HEK293 (cell line): ENCODE measurements around the gene NRROS.

Source experiments
- CTCF ChIA-PET: fragments of 350-600 bp; formaldehyde crosslinking; extraction: SDS; loops from one replicate; lab custom pipeline; 2021; ENCODE audit warnings: antibody characterized with exemption; lab: Yijun Ruan, JAX
- POLR2A ChIA-PET: fragments of 300-600 bp; formaldehyde crosslinking; extraction: SDS; loops from one replicate; lab custom pipeline; 2020; ENCODE audit warnings: antibody characterized with exemption, inconsistent platforms; lab: Yijun Ruan, JAX
- H3K27ac ChIP-seq: fragments of 200-500 bp; sonication (Bioruptor generic); 2 replicates; pipeline ENCODE4 v1.5.1; 2014; ENCODE audit warnings: low read depth, low read length, control low read depth, inconsistent platforms; ENCODE audit errors: extremely low read depth
- H3K36me3 ChIP-seq, 2 experiments: fragments of 200-500 bp in 1 of 2; sonication (Bioruptor generic) in 1 of 2; 1 replicate in 1 of 2; 2 replicates in 1 of 2; pipeline ENCODE4 v1.5.1; 2014 to 2017; ENCODE audit warnings: inconsistent platforms in 2 of 2, low read length in 2 of 2; ENCODE audit not compliant: control insufficient read depth in 2 of 2, insufficient read depth in 1 of 2
- H3K4me1 ChIP-seq: fragments of 200-500 bp; sonication (Bioruptor generic); 2 replicates; pipeline ENCODE4 v1.5.1; 2014; ENCODE audit warnings: mild to moderate bottlenecking, low read length, inconsistent platforms; ENCODE audit not compliant: control insufficient read depth, insufficient read depth
- H3K4me3 ChIP-seq: 2 replicates; pipeline ENCODE4 v1.5.1; 2011; ENCODE audit warnings: low read depth, mild to moderate bottlenecking, control low read depth, low read length, moderate library complexity
- H3K9me3 ChIP-seq: fragments of 200-500 bp; sonication (Bioruptor generic); 2 replicates; pipeline ENCODE4 v1.5.1; 2014; ENCODE audit warnings: low read depth, low read length, inconsistent platforms; ENCODE audit not compliant: control insufficient read depth, insufficient read depth
- GLI2 ChIP-seq: fragments of 450-650 bp; formaldehyde crosslinking; IDR thresholded peaks from 2 replicates; pipeline ENCODE4; 2017; ENCODE audit warnings: missing biosample characterization, missing genetic modification characterization, low read depth, borderline replicate concordance
- GLIS1 ChIP-seq: fragments of 450-650 bp; formaldehyde crosslinking; IDR thresholded peaks from 2 replicates; pipeline ENCODE4 v1.5.1; 2016; ENCODE audit warnings: missing biosample characterization, missing genetic modification characterization
- SCRT2 ChIP-seq: fragments of 450-650 bp; formaldehyde crosslinking; IDR thresholded peaks from 2 replicates; pipeline ENCODE4 v1.5.1; 2016; ENCODE audit warnings: missing biosample characterization, missing genetic modification characterization
- ZBTB17 ChIP-seq: fragments of 450-650 bp; formaldehyde crosslinking; IDR thresholded peaks from 2 replicates; pipeline ENCODE4 v1.5.1; 2016; ENCODE audit warnings: missing biosample characterization, missing genetic modification characterization
- ZFP69B ChIP-seq: fragments of 450-650 bp; formaldehyde crosslinking; IDR thresholded peaks from 2 replicates; pipeline ENCODE4 v1.5.1; 2016; ENCODE audit warnings: missing biosample characterization, missing genetic modification characterization
- ZNF132 ChIP-seq: fragments of 450-650 bp; formaldehyde crosslinking; IDR thresholded peaks from 2 replicates; pipeline ENCODE4 v1.5.1; 2017; ENCODE audit warnings: missing biosample characterization, missing genetic modification characterization, borderline replicate concordance
- ZNF138 ChIP-seq: fragments of 450-650 bp; formaldehyde crosslinking; IDR thresholded peaks from 2 replicates; pipeline ENCODE4 v1.5.1; 2016; ENCODE audit warnings: missing biosample characterization, missing genetic modification characterization, borderline replicate concordance
- ZNF157 ChIP-seq: fragments of 450-650 bp; formaldehyde crosslinking; IDR thresholded peaks from 2 replicates; pipeline ENCODE4 v1.5.1; 2016; ENCODE audit warnings: missing biosample characterization, missing genetic modification characterization
- ZNF248 ChIP-seq: fragments of 450-650 bp; formaldehyde crosslinking; IDR thresholded peaks from 2 replicates; pipeline ENCODE4 v1.5.1; 2017; ENCODE audit warnings: missing biosample characterization, missing genetic modification characterization
- ZNF362 ChIP-seq: fragments of 450-650 bp; formaldehyde crosslinking; IDR thresholded peaks from 2 replicates; pipeline ENCODE4 v1.5.1; 2016; ENCODE audit warnings: missing biosample characterization, missing genetic modification characterization
- ZNF426 ChIP-seq: fragments of 450-650 bp; formaldehyde crosslinking; IDR thresholded peaks from 2 replicates; pipeline ENCODE4 v1.5.1; 2017; ENCODE audit warnings: missing biosample characterization, missing genetic modification characterization, mild to moderate bottlenecking, inconsistent platforms, moderate library complexity
- ZNF433 ChIP-seq: fragments of 450-650 bp; formaldehyde crosslinking; IDR thresholded peaks from 2 replicates; pipeline ENCODE4 v1.5.1; 2016; ENCODE audit warnings: missing biosample characterization, missing genetic modification characterization, low read depth
- ZNF48 ChIP-seq: fragments of 450-650 bp; formaldehyde crosslinking; IDR thresholded peaks from 2 replicates; pipeline ENCODE4 v1.5.1; 2016; ENCODE audit warnings: missing biosample characterization, missing genetic modification characterization
- ZNF501 ChIP-seq: fragments of 450-650 bp; formaldehyde crosslinking; IDR thresholded peaks from 2 replicates; pipeline ENCODE4 v1.5.1; 2016; ENCODE audit warnings: missing biosample characterization, missing genetic modification characterization
- ZNF529 ChIP-seq: fragments of 450-650 bp; formaldehyde crosslinking; IDR thresholded peaks from 2 replicates; pipeline ENCODE4 v1.5.1; 2017; ENCODE audit warnings: missing genetic modification characterization, missing biosample characterization; ENCODE audit not compliant: insufficient replicate concordance
- ZNF548 ChIP-seq: fragments of 450-650 bp; formaldehyde crosslinking; IDR thresholded peaks from 2 replicates; pipeline ENCODE4 v1.5.1; 2016; ENCODE audit warnings: missing biosample characterization, missing genetic modification characterization
- ZNF560 ChIP-seq: fragments of 450-650 bp; formaldehyde crosslinking; IDR thresholded peaks from 2 replicates; pipeline ENCODE4 v1.5.1; 2017; ENCODE audit warnings: missing biosample characterization, missing genetic modification characterization, borderline replicate concordance
- ZNF626 ChIP-seq: fragments of 450-650 bp; sonication (Bioruptor Pico); formaldehyde crosslinking; IDR thresholded peaks from 2 replicates; pipeline ENCODE4 v1.5.1; 2018; ENCODE audit warnings: missing biosample characterization, missing genetic modification characterization, inconsistent platforms
- ZNF629 ChIP-seq: fragments of 450-650 bp; formaldehyde crosslinking; IDR thresholded peaks from 2 replicates; pipeline ENCODE4 v1.5.1; 2017; ENCODE audit warnings: missing biosample characterization, missing genetic modification characterization
- ZNF707 ChIP-seq: fragments of 450-650 bp; formaldehyde crosslinking; IDR thresholded peaks from 2 replicates; pipeline ENCODE4 v1.5.1; 2016; ENCODE audit warnings: missing biosample characterization, missing genetic modification characterization
- ZNF768 ChIP-seq: fragments of 450-650 bp; formaldehyde crosslinking; IDR thresholded peaks from 2 replicates; pipeline ENCODE4 v1.5.1; 2018; ENCODE audit warnings: missing biosample characterization, mild to moderate bottlenecking, missing genetic modification characterization
- ZNF792 ChIP-seq: fragments of 450-650 bp; formaldehyde crosslinking; IDR thresholded peaks from 2 replicates; pipeline ENCODE4 v1.5.1; 2016; ENCODE audit warnings: missing biosample characterization, missing genetic modification characterization
- TF ChIP-seq, protein P1 (sequence below): fragments of 450-650 bp; formaldehyde crosslinking; conservative IDR thresholded peaks from 2 replicates; pipeline ENCODE4 v1.5.1; 2016; ENCODE audit warnings: low read depth, missing biosample characterization, missing genetic modification characterization
- TF ChIP-seq, protein P2 (sequence below): sonication (generic); formaldehyde crosslinking; IDR thresholded peaks from 2 replicates; pipeline ENCODE4 v1.8.1; 2022; ENCODE audit warnings: mild to moderate bottlenecking, moderate library complexity, missing genetic modification reagents

The NRROS gene

GRCh38 chr3:196650740-196651311 is 11.3 kb downstream of the NRROS start (continued):
- TF ChIP-seq ZNF626 (tag by site-specific recombination) (no peak), ZBTB17 (tag by site-specific recombination) (peak; percentile 43; the same call in 1 of the 2 replicates), SCRT2 (tag by site-specific recombination) (peak; percentile 73; the same call in 1 of the 2 replicates)
- TF ChIP-seq, protein P1, sequence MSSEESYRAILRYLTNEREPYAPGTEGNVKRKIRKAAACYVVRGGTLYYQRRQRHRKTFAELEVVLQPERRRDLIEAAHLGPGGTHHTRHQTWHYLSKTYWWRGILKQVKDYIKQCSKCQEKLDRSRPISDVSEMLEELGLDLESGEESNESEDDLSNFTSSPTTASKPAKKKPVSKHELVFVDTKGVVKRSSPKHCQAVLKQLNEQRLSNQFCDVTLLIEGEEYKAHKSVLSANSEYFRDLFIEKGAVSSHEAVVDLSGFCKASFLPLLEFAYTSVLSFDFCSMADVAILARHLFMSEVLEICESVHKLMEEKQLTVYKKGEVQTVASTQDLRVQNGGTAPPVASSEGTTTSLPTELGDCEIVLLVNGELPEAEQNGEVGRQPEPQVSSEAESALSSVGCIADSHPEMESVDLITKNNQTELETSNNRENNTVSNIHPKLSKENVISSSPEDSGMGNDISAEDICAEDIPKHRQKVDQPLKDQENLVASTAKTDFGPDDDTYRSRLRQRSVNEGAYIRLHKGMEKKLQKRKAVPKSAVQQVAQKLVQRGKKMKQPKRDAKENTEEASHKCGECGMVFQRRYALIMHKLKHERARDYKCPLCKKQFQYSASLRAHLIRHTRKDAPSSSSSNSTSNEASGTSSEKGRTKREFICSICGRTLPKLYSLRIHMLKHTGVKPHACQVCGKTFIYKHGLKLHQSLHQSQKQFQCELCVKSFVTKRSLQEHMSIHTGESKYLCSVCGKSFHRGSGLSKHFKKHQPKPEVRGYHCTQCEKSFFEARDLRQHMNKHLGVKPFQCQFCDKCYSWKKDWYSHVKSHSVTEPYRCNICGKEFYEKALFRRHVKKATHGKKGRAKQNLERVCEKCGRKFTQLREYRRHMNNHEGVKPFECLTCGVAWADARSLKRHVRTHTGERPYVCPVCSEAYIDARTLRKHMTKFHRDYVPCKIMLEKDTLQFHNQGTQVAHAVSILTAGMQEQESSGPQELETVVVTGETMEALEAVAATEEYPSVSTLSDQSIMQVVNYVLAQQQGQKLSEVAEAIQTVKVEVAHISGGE: no peak

GRCh38 chr3:196651819-196652218 is 12.3 kb downstream of the NRROS start:
- Histone ChIP-seq H3K4me3 (no peak overlapping the region), H3K9me3 (no peaks in the 10 kb centered on the region), H3K36me3 (no peaks in the 10 kb centered on the region), H3K4me1 (no peaks in the 10 kb centered on the region), H3K27ac (no peak overlapping the region)
- TF ChIP-seq GLI2 (tag by site-specific recombination) (no peak), ZNF560 (tag by site-specific recombination) (no peak), ZNF48 (tag by site-specific recombination) (no peak), ZNF768 (tag by site-specific recombination) (no peak)
- CTCF ChIA-PET: interaction anchor here (0.8 kb wide), 1 partner anchor 46 kb away, joined by 4 read pairs; no protein-coding TSS in a partner anchor
- POLR2A ChIA-PET: no interaction called here

GRCh38 chr3:196652961-196653795 is 13.7 kb downstream of the NRROS start:
- POLR2A ChIA-PET: no interaction called here
- no peak overlapping the region for H3K27ac ChIP-seq
- CTCF ChIA-PET: interaction anchor here (0.6 to 0.7 kb wide), 2 partner anchors 265 to 1017 kb away, joined by 3 read pairs; no protein-coding TSS in a partner anchor

More at GRCh38 chr3:196652961-196653795, 13.7 kb downstream of the NRROS start:
- no peaks in the 10 kb centered on the region for H3K4me1 ChIP-seq
- H3K36me3 ChIP-seq: no peaks in the 10 kb centered on the region
- H3K9me3 ChIP-seq: no peaks in the 10 kb centered on the region
- TF ChIP-seq, protein P2, sequence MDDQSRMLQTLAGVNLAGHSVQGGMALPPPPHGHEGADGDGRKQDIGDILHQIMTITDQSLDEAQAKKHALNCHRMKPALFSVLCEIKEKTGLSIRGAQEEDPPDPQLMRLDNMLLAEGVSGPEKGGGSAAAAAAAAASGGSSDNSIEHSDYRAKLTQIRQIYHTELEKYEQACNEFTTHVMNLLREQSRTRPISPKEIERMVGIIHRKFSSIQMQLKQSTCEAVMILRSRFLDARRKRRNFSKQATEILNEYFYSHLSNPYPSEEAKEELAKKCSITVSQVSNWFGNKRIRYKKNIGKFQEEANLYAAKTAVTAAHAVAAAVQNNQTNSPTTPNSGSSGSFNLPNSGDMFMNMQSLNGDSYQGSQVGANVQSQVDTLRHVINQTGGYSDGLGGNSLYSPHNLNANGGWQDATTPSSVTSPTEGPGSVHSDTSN (CRISPR knock-in tag): no peak
- TF ChIP-seq ZFP69B (no peak), ZNF529 (tag by site-specific recombination) (no peak), GLIS1 (tag by site-specific recombination) (no peak), ZNF501 (no peak), ZNF132 (no peak), ZNF157 (tag by site-specific recombination) (no peak), ZNF548 (tag by site-specific recombination) (no peak), ZNF629 (tag by site-specific recombination) (no peak), ZNF248 (tag by site-specific recombination) (no peak), ZNF792 (tag by site-specific recombination) (no peak), ZNF426 (tag by site-specific recombination) (no peak), ZNF362 (tag by site-specific recombination) (no peak), ZNF707 (tag by site-specific recombination) (no peak), ZNF433 (tag by site-specific recombination) (no peak), ZNF138 (tag by site-specific recombination) (no peak)
- H3K4me3 ChIP-seq: no peak overlapping the region
